NT2/D1 (cell line): Measurements from ENCODE around the gene ANKUB1.

Experiments used
- SUZ12 ChIP-seq: IDR thresholded peaks from 2 replicates; pipeline ENCODE4 v1.6.1; 2011; ENCODE audit not compliant: insufficient read length, insufficient read depth; ENCODE audit errors: extremely low read depth
- YY1 ChIP-seq: IDR thresholded peaks from 2 replicates; pipeline ENCODE4 v1.6.1; 2011; ENCODE audit not compliant: insufficient read length, insufficient read depth
- ZNF274 ChIP-seq: IDR thresholded peaks from 2 replicates; pipeline ENCODE4 v1.6.1; 2011; ENCODE audit warnings: mild to moderate bottlenecking, low read depth, low read length

DNA sequence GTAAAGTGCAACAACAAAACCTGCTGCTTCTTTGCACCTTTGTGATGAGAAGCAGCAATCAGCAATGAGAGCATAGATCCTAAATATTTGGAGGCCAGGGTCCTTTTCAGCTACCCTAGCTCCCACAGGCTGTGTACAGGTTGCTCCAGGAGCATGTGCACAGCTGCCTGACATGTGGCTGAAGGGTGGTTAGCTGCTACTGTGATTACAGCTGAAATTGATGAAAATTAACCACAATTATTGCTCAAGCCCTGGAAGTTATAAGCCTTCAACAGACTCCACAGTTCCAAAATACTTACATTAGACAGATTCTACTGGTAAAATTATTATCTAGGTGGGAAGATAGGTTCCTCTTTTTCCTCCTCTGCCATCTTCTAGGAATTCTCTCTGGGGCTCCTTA lies 68.6 kb downstream of the ANKUB1 start:
- no peak for TF ChIP-seq YY1
- no peak for TF ChIP-seq ZNF274
- TF ChIP-seq SUZ12, result no peak
